ENCODE data around the gene ANKRD26.

ANKRD26 gene

GRCh38 chr10:26978519-26978918 lies 121.8 kb downstream of the ANKRD26 start:
- ATAC-seq (ENCODE audit: low read depth) = no peak
- H3K27ac ChIP-seq (ENCODE audit: poor library complexity, severe bottlenecking) = no peak overlapping the region

DNA sequence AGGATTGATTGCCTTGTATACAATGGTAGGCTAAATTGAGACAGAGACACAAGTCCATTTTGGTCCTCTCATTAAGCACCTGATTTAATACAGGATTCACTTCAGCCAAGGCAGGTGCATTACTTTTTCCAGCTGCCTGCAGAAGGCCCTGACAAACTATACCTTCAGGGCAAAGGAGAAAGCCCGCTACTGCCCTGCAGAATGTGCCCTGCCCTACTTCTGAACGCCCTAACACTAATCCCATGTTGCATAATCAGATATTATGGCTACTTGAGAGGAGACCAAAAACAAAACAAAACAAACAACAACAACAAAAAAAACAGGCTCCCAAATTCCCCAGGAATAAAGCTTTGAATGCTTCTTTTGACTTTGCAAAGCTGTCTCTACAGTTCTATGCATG lies 122.7 kb downstream of the ANKRD26 start:
- no peak overlapping the region for H3K4me3 ChIP-seq (ENCODE audit: severe bottlenecking)
- no peaks in the 10 kb centered on the region for H3K36me3 ChIP-seq (ENCODE audit: low read depth)
- no peaks in the 10 kb centered on the region for H3K9me3 ChIP-seq (ENCODE audit: severe bottlenecking)
- no peaks in the 10 kb centered on the region for H3K27me3 ChIP-seq (ENCODE audit: insufficient read depth, poor library complexity, severe bottlenecking)
- DNase-seq (ENCODE audit: low spot score) = no peak
- H3K4me1 ChIP-seq (ENCODE audit: insufficient read depth, poor library complexity, severe bottlenecking) = no peaks in the 10 kb centered on the region
- H3K27ac ChIP-seq (ENCODE audit: poor library complexity, severe bottlenecking) = no peak overlapping the region
- ATAC-seq (ENCODE audit: low read depth) = no peak
- TF ChIP-seq CTCF (IDR thresholded peaks at IDR 0.05; ENCODE audit: poor library complexity, severe bottlenecking) = no peak

More at GRCh38 chr10:26978519-26978918, 121.8 kb downstream of the ANKRD26 start:
- TF ChIP-seq CTCF (IDR thresholded peaks at IDR 0.05; ENCODE audit: poor library complexity, severe bottlenecking) = no peak
- Histone ChIP-seq H3K4me3 (ENCODE audit: severe bottlenecking) (no peak overlapping the region), H3K4me1 (ENCODE audit: insufficient read depth, poor library complexity, severe bottlenecking) (no peaks in the 10 kb centered on the region), H3K27me3 (ENCODE audit: insufficient read depth, poor library complexity, severe bottlenecking) (no peaks in the 10 kb centered on the region), H3K36me3 (ENCODE audit: low read depth) (no peaks in the 10 kb centered on the region), H3K9me3 (ENCODE audit: severe bottlenecking) (no peaks in the 10 kb centered on the region)
- DNase-seq (ENCODE audit: low spot score) = no peak

DNA sequence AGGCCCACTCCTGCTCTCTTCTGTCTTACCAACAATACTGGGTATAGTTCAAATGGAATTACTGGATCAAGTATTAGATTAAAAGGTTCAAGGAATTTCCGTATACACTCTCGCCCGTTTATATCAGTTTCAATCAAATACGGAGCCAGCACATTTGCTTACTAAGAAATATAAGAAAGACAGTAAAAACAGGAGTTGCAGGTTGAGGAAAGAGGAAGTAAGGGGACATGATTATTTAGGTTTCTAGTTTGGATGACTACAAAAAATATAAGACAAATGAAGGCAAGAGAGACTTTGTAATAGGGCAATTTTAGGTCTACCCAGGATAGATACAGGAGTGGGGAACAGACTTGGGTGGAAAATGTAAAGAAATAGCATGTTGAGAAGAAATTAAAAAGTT lies 129.6 kb downstream of the ANKRD26 start:
- no peak for TF ChIP-seq CTCF (IDR thresholded peaks at IDR 0.05; ENCODE audit: poor library complexity, severe bottlenecking)
- H3K27me3 ChIP-seq (ENCODE audit: insufficient read depth, poor library complexity, severe bottlenecking) = no peaks in the 10 kb centered on the region
- H3K36me3 ChIP-seq (ENCODE audit: low read depth) = no peaks in the 10 kb centered on the region
- ATAC-seq (ENCODE audit: low read depth) (no peak), DNase-seq (ENCODE audit: low spot score) (no peak)
- H3K27ac ChIP-seq (ENCODE audit: poor library complexity, severe bottlenecking) = no peak overlapping the region
- no peaks in the 10 kb centered on the region for H3K9me3 ChIP-seq (ENCODE audit: severe bottlenecking)
- H3K4me3 ChIP-seq (ENCODE audit: severe bottlenecking) = no peak overlapping the region
- H3K4me1 ChIP-seq (ENCODE audit: insufficient read depth, poor library complexity, severe bottlenecking) = no peaks in the 10 kb centered on the region

DNA sequence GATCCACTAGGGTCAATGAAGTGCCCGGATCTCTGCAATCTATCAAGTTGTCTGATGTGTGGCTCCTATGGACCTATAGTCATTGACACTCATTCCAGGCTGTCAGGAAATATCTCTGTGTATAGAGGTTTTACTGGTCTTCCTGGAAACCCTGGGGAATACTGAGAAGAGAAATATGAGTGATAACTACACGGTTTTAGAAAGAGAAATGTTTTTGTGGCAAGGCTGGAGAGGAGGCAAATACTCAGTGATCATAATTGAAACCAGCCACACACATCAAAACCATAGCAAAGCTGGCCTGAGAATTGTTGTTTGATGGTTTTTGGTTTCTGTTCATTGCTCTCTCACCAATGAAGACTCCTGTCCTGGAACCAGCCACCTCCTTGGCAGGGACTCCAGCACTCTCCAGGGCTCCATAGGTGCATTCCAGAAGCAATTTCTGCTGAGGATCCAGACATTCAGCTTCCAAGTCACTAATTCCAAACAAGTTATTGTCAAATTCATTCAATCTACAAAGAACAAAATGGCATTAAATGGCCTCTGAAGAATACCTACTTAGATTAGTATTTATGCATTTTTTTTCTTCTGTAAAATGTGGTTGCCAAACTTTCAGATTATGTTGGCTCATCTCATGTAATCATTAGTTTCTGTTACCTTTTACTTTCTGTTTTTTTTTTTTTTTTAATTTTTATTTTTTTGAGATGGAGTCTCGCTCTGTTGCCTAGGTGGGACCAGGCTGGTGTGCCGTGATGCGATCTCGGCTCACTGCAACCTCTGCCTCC lies 131.0 kb downstream of the ANKRD26 start:
- H3K27ac ChIP-seq (ENCODE audit: poor library complexity, severe bottlenecking) = no peak overlapping the region
- H3K9me3 ChIP-seq (ENCODE audit: severe bottlenecking) = no peaks in the 10 kb centered on the region
- H3K4me3 ChIP-seq (ENCODE audit: severe bottlenecking) = no peak overlapping the region
- H3K27me3 ChIP-seq (ENCODE audit: insufficient read depth, poor library complexity, severe bottlenecking) = no peaks in the 10 kb centered on the region
- no peak for ATAC-seq (ENCODE audit: low read depth)
- H3K36me3 ChIP-seq (ENCODE audit: low read depth) = no peaks in the 10 kb centered on the region
- no peak for DNase-seq (ENCODE audit: low spot score)
- H3K4me1 ChIP-seq (ENCODE audit: insufficient read depth, poor library complexity, severe bottlenecking) = no peaks in the 10 kb centered on the region
- no peak for TF ChIP-seq CTCF (IDR thresholded peaks at IDR 0.05; ENCODE audit: poor library complexity, severe bottlenecking)

DNA sequence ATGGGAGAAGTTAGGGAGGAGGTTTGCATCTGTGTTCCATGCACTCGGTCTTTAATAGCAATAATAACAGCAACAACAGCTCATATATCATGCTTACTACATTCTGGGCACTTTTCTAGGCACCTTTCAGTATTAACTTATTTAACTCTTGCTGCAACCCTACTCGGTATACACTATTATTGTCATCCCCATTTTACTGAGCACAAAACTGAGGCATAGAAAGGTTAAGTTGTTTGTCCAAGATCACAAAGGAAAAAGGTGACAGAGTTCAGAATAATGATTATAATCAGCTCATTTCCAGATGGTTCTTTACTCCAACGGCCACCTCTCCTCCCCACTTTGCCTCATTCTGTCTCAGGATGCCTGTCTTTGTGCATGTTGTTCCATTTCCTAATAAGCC lies 137.5 kb downstream of the ANKRD26 start:
- Histone ChIP-seq H3K4me1 (ENCODE audit: insufficient read depth, poor library complexity, severe bottlenecking) (no peaks in the 10 kb centered on the region), H3K27me3 (ENCODE audit: insufficient read depth, poor library complexity, severe bottlenecking) (no peaks in the 10 kb centered on the region), H3K4me3 (ENCODE audit: severe bottlenecking) (no peak overlapping the region), H3K36me3 (ENCODE audit: low read depth) (no peaks in the 10 kb centered on the region), H3K27ac (ENCODE audit: poor library complexity, severe bottlenecking) (no peak overlapping the region), H3K9me3 (ENCODE audit: severe bottlenecking) (no peaks in the 10 kb centered on the region)
- ATAC-seq (ENCODE audit: low read depth) (no peak), DNase-seq (ENCODE audit: low spot score) (no peak)
- no peak for TF ChIP-seq CTCF (IDR thresholded peaks at IDR 0.05; ENCODE audit: poor library complexity, severe bottlenecking)
